Central memory CD8-positive, alpha-beta T cell (primary cell): ENCODE data around the gene IL22.

Experiments used
- ATAC-seq: fragments of 150-1000 bp; cut with Tn5 transposase; replicated peaks from 2 replicates; pipeline ENCODE4 v1.10.0; 2022; ENCODE audit warnings: mild to moderate bottlenecking, moderate FRiP score, moderate number of reproducible peaks; ENCODE audit not compliant: poor library complexity, severe bottlenecking; ENCODE audit errors: extremely low read depth
- DNase-seq, 2 donors: peaks; one replicate each; pipeline ENCODE4 v3.0.0; 2021; ENCODE audit warnings: low spot score in 2 of 2
- H3K27ac Mint-ChIP-seq: one replicate; pipeline ENCODE4 v1.8.0; 2022; ENCODE audit warnings: low read depth, mild to moderate bottlenecking, moderate library complexity, mixed read lengths
- H3K27me3 Mint-ChIP-seq: one replicate; pipeline ENCODE4 v1.8.0; 2022; ENCODE audit warnings: mixed read lengths
- H3K36me3 Mint-ChIP-seq: one replicate; pipeline ENCODE4 v1.8.0; 2022; ENCODE audit warnings: mild to moderate bottlenecking, moderate library complexity, mixed read lengths; ENCODE audit not compliant: insufficient read depth
- H3K4me1 Mint-ChIP-seq: one replicate; pipeline ENCODE4 v1.8.0; 2022; ENCODE audit warnings: mixed read lengths
- H3K4me3 Mint-ChIP-seq: one replicate; pipeline ENCODE4 v1.8.0; 2022; ENCODE audit warnings: mild to moderate bottlenecking, moderate library complexity, mixed read lengths
- H3K9me3 Mint-ChIP-seq: one replicate; pipeline ENCODE4 v1.8.0; 2022; ENCODE audit warnings: mixed read lengths

The IL22 gene

GRCh38 chr12:68279227-68280054 is 26.0 kb upstream of the IL22 start:
- Mint-ChIP-seq H3K27ac (no peak overlapping the region), H3K9me3 (no peaks in the 10 kb centered on the region), H3K4me3 (no peak overlapping the region), H3K27me3 (no peaks in the 10 kb centered on the region), H3K4me1 (peaks cover 6% of the 10 kb centered on the region), H3K36me3 (peaks cover 2% of the 10 kb centered on the region)
- DNase-seq (no peak), ATAC-seq (no peak)

- Mint-ChIP-seq H3K4me1 (peaks cover 6% of the 10 kb centered on the region), H3K27ac (peak overlapping the region; percentile 49), H3K4me3 (no peak overlapping the region), H3K27me3 (no peaks in the 10 kb centered on the region), H3K9me3 (no peaks in the 10 kb centered on the region), H3K36me3 (no peaks in the 10 kb centered on the region)
- DNase-seq (no peak), ATAC-seq (no peak)
Observed at GRCh38 chr12:68276402-68276930, 23.1 kb upstream of the IL22 start.

GRCh38 chr12:68272732-68273131 is 19.3 kb upstream of the IL22 start:
- no peak overlapping the region for H3K4me3 Mint-ChIP-seq
- peaks cover 5% of the 10 kb centered on the region for H3K4me1 Mint-ChIP-seq
- no peaks in the 10 kb centered on the region for H3K36me3 Mint-ChIP-seq
- DNase-seq (no peak), ATAC-seq (no peak)
- H3K27ac Mint-ChIP-seq, result no peak overlapping the region
- H3K27me3 Mint-ChIP-seq, result no peaks in the 10 kb centered on the region
- H3K9me3 Mint-ChIP-seq, result no peaks in the 10 kb centered on the region

GRCh38 chr12:68271346-68271745 is 17.9 kb upstream of the IL22 start:
- no peaks in the 10 kb centered on the region for H3K36me3 Mint-ChIP-seq
- no peak overlapping the region for H3K4me3 Mint-ChIP-seq
- H3K27ac Mint-ChIP-seq, result no peak overlapping the region
- no peak for DNase-seq
- H3K27me3 Mint-ChIP-seq, result no peaks in the 10 kb centered on the region
- H3K9me3 Mint-ChIP-seq, result no peaks in the 10 kb centered on the region
- no peak for ATAC-seq
- H3K4me1 Mint-ChIP-seq, result no peaks in the 10 kb centered on the region

- DNase-seq (no peak), ATAC-seq (no peak)
- Mint-ChIP-seq H3K9me3 (no peaks in the 10 kb centered on the region), H3K36me3 (no peaks in the 10 kb centered on the region), H3K4me3 (no peak overlapping the region), H3K27me3 (peaks cover 7% of the 10 kb centered on the region), H3K4me1 (no peaks in the 10 kb centered on the region), H3K27ac (no peak overlapping the region)
Observed at GRCh38 chr12:68270358-68270757, 17.0 kb upstream of the IL22 start.

- peaks cover 11% of the 10 kb centered on the region for H3K27me3 Mint-ChIP-seq
- no peak overlapping the region for H3K27ac Mint-ChIP-seq
- ATAC-seq, result no peak
- H3K4me3 Mint-ChIP-seq, result no peak overlapping the region
- no peaks in the 10 kb centered on the region for H3K36me3 Mint-ChIP-seq
- H3K4me1 Mint-ChIP-seq, result no peaks in the 10 kb centered on the region
- no peak for DNase-seq
- no peaks in the 10 kb centered on the region for H3K9me3 Mint-ChIP-seq
Observed at GRCh38 chr12:68269779-68270178, 16.4 kb upstream of the IL22 start.

GRCh38 chr12:68268967-68269366 is 15.6 kb upstream of the IL22 start:
- ATAC-seq, result no peak

GRCh38 chr12:68267892-68268396 is 14.5 kb upstream of the IL22 start:
- H3K9me3 Mint-ChIP-seq, result no peaks in the 10 kb centered on the region
- H3K4me3 Mint-ChIP-seq, result no peak overlapping the region
- H3K27ac Mint-ChIP-seq, result no peak overlapping the region
- DNase-seq, result no peak
- no peak for ATAC-seq
- peaks cover 11% of the 10 kb centered on the region for H3K27me3 Mint-ChIP-seq
- H3K4me1 Mint-ChIP-seq, result no peaks in the 10 kb centered on the region
- no peaks in the 10 kb centered on the region for H3K36me3 Mint-ChIP-seq

More at GRCh38 chr12:68268967-68269366, 15.6 kb upstream of the IL22 start:
- no peaks in the 10 kb centered on the region for H3K36me3 Mint-ChIP-seq
- no peaks in the 10 kb centered on the region for H3K4me1 Mint-ChIP-seq
- H3K9me3 Mint-ChIP-seq, result no peaks in the 10 kb centered on the region
- no peak overlapping the region for H3K27ac Mint-ChIP-seq
- DNase-seq, result no peak
- peaks cover 11% of the 10 kb centered on the region for H3K27me3 Mint-ChIP-seq
- no peak overlapping the region for H3K4me3 Mint-ChIP-seq

GRCh38 chr12:68264857-68265256 is 11.5 kb upstream of the IL22 start:
- DNase-seq (no peak), ATAC-seq (no peak)
- Mint-ChIP-seq H3K9me3 (no peaks in the 10 kb centered on the region), H3K4me1 (no peaks in the 10 kb centered on the region), H3K36me3 (no peaks in the 10 kb centered on the region), H3K4me3 (no peak overlapping the region), H3K27ac (no peak overlapping the region), H3K27me3 (peaks cover 11% of the 10 kb centered on the region)

GRCh38 chr12:68264158-68264855 is 10.9 kb upstream of the IL22 start:
- no peak for ATAC-seq
- no peaks in the 10 kb centered on the region for H3K9me3 Mint-ChIP-seq
- H3K27ac Mint-ChIP-seq, result no peak overlapping the region
- peaks cover 5% of the 10 kb centered on the region for H3K4me1 Mint-ChIP-seq
- no peak for DNase-seq
- no peak overlapping the region for H3K4me3 Mint-ChIP-seq
- peaks cover 11% of the 10 kb centered on the region for H3K27me3 Mint-ChIP-seq
- H3K36me3 Mint-ChIP-seq, result no peaks in the 10 kb centered on the region

- peaks cover 7% of the 10 kb centered on the region for H3K4me1 Mint-ChIP-seq
- no peak for ATAC-seq
Observed at GRCh38 chr12:68263366-68263765, 10.0 kb upstream of the IL22 start.

GRCh38 chr12:68261896-68262295 is 8.5 kb upstream of the IL22 start:
- ATAC-seq, result no peak

More at GRCh38 chr12:68263366-68263765, 10.0 kb upstream of the IL22 start:
- Mint-ChIP-seq H3K36me3 (no peaks in the 10 kb centered on the region), H3K4me3 (no peak overlapping the region), H3K27ac (no peak overlapping the region), H3K9me3 (no peaks in the 10 kb centered on the region), H3K27me3 (peaks cover 18% of the 10 kb centered on the region)
- no peak for DNase-seq

More at GRCh38 chr12:68261896-68262295, 8.5 kb upstream of the IL22 start:
- H3K27me3 Mint-ChIP-seq, result peaks cover 26% of the 10 kb centered on the region
- no peak overlapping the region for H3K27ac Mint-ChIP-seq
- no peaks in the 10 kb centered on the region for H3K9me3 Mint-ChIP-seq
- H3K4me3 Mint-ChIP-seq, result no peak overlapping the region
- peaks cover 3% of the 10 kb centered on the region for H3K36me3 Mint-ChIP-seq
- H3K4me1 Mint-ChIP-seq, result peaks cover 7% of the 10 kb centered on the region
- DNase-seq, result no peak
